Smooth muscle cell of the umbilical artery (primary cell): ENCODE data around the gene ZNF362. TPM values are rescaled to one million over a fixed set of nuclear protein-coding genes. Genes with fewer than 3 reads are reported as not detected.

ENCODE experiments used
- total RNA-seq: library from RNA; depleted of rRNA; stranded (reverse); fragments of >200 nt; gene quantifications from 2 replicates; pipeline ENCODE4 v1.2.3, GENCODE V29; 2014

The ZNF362 gene
- total RNA-seq: 4.3 and 5.3 TPM in 2 replicates

GRCh38 chr1:33256471-33257206 is at the start of gene ZNF362:
ZNF362 (plus strand) TSS chr1:33256492; CDS start chr1:33270575, 14,083 bp downstream.

GRCh38 chr1:33320619-33321165 is 64.4 kb downstream of the ZNF362 start, which contains the start of gene A3GALT2:
A3GALT2 (minus strand) TSS chr1:33321098; CDS start chr1:33321098, 0 bp downstream.

Other genes starting within 250 kb of the ZNF362 start
- gene AK2, start 219.6 kb upstream of the ZNF362 start, total RNA-seq: 156 and 167 TPM in 2 replicates
- 7.2 and 30.3 TPM in 2 replicates for gene AZIN2, start 175.3 kb upstream of the ZNF362 start, total RNA-seq
- gene TRIM62, start 74.4 kb upstream of the ZNF362 start, total RNA-seq: 5.0 and 7.4 TPM in 2 replicates
- not detected in 2 replicates for gene A3GALT2, start 64.6 kb downstream of the ZNF362 start, total RNA-seq
- 65.6 and 137 TPM in 2 replicates for gene PHC2, start 174.6 kb downstream of the ZNF362 start, total RNA-seq
- gene ZSCAN20, start 216.2 kb downstream of the ZNF362 start, total RNA-seq: 13.3 and 15.1 TPM in 2 replicates